ENCODE measurements around the gene NAV1. TPM values are rescaled to one million over a fixed set of nuclear protein-coding genes. Genes with fewer than 3 reads are reported as not detected.

Gene NAV1
- total and polyA plus RNA-seq, 2 donors (not counting 3 experiments of a cell fraction or from before 2014, with no cell fraction given), result 19.9 to 138 TPM

DNA sequence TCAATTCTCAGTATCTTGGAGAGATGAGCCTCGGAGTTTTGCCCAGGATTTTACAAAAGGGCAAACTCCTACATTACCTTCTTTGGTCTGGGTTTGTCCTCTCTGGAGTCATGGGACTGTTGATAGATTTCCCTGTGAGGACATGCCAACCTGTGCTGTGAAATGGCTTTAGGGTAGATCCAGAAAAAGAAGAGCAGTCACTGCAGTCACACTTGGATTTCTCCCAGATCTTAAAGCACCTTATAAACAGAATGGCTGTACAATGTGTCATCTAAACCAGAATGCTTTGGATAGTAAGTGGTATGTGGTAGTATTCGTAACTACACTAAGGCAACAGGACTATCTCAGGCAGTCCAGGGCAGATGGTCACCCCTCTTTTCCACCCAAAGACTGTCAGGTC lies 30.1 kb upstream of the NAV1 start:
- ChIA-PET POLR2A (interaction anchor here (1.3 kb wide), 1 partner anchor 28 kb away, joined by 3 read pairs; no protein-coding TSS in a partner anchor), CTCF (interaction anchor here (1.3 to 26.3 kb wide), 3 partner anchors 18 to 284 kb away, joined by 3 to 1317 read pairs (median 140); no protein-coding TSS in a partner anchor)
- Histone ChIP-seq H3K4me3 (replicated peaks in 1 of 3; ENCODE audit: insufficient read depth in 1 of 3, low read depth in 1 of 3, low read length in 3 of 3) (no peak overlapping the region), H3K27me3 (ENCODE audit: control insufficient read depth in 2 of 2, insufficient read depth in 2 of 2, low read length in 2 of 2) (no peaks in the 10 kb centered on the region), H2AFZ (ENCODE audit: low read depth, low read length) (no peak overlapping the region), H3K9me1 (replicated peaks; ENCODE audit: control insufficient read depth, extremely low read depth, insufficient read depth, low read length) (no peaks in the 10 kb centered on the region), H3K36me3 (ENCODE audit: control insufficient read depth in 2 of 2, extremely low read depth in 1 of 2, insufficient read depth in 2 of 2, low read length in 2 of 2) (no peaks in the 10 kb centered on the region), H3K4me2 (ENCODE audit: insufficient read depth, low read length) (no peak overlapping the region), H3K9ac (replicated peaks; ENCODE audit: extremely low read depth, insufficient read depth, low read length) (no peak overlapping the region), H3K4me1 (ENCODE audit: control insufficient read depth, extremely low read depth, insufficient read depth, low read length) (peaks cover 42% of the 10 kb centered on the region), H4K20me1 (replicated peaks; ENCODE audit: control insufficient read depth, extremely low read depth, insufficient read depth, low read length) (no peaks in the 10 kb centered on the region), H3K79me2 (ENCODE audit: control insufficient read depth, insufficient read depth, low read length) (peaks cover 31% of the 10 kb centered on the region), H3K27ac (ENCODE audit: insufficient read depth, low read depth, low read length) (no peak overlapping the region), H3K9me3 (replicated peaks; ENCODE audit: control insufficient read depth, insufficient read depth, low read length) (no peaks in the 10 kb centered on the region)
- no peak for FAIRE-seq
- BruUV-seq (replicated peaks), result no TSS peak
- dilution Hi-C loops (cut with MboI; ENCODE audit: extremely low pct_ligation_motif_present, low sequenced_read_pairs) (no loop called here), intact Hi-C loops (cut with micrococcal nuclease) (no loop called here)
- no peak for DNase-seq (ENCODE audit: low read depth, low spot score)
- TF ChIP-seq EZH2 (IDR thresholded peaks at IDR 0.05; ENCODE audit: borderline replicate concordance, low read depth, low read length, severe bottlenecking), result no peak
- no peak for TF ChIP-seq POLR2AphosphoS5 (IDR thresholded peaks at IDR 0.05; ENCODE audit: insufficient read depth, low read depth, low read length)
- TF ChIP-seq JUN (IDR thresholded peaks at IDR 0.05; ENCODE audit: borderline replicate concordance, insufficient read depth, insufficient read length, low read depth), result no peak
- TF ChIP-seq GATA2 (IDR thresholded peaks at IDR 0.05; ENCODE audit: insufficient read depth, insufficient read length, low read depth, low read length), result no peak
- no peak for TF ChIP-seq MYC (IDR thresholded peaks at IDR 0.05; ENCODE audit: low read depth, low read length)
- no peak for TF ChIP-seq POLR2A (IDR thresholded peaks at IDR 0.05; ENCODE audit: low read depth, low read length)
- TF ChIP-seq, protein P1, sequence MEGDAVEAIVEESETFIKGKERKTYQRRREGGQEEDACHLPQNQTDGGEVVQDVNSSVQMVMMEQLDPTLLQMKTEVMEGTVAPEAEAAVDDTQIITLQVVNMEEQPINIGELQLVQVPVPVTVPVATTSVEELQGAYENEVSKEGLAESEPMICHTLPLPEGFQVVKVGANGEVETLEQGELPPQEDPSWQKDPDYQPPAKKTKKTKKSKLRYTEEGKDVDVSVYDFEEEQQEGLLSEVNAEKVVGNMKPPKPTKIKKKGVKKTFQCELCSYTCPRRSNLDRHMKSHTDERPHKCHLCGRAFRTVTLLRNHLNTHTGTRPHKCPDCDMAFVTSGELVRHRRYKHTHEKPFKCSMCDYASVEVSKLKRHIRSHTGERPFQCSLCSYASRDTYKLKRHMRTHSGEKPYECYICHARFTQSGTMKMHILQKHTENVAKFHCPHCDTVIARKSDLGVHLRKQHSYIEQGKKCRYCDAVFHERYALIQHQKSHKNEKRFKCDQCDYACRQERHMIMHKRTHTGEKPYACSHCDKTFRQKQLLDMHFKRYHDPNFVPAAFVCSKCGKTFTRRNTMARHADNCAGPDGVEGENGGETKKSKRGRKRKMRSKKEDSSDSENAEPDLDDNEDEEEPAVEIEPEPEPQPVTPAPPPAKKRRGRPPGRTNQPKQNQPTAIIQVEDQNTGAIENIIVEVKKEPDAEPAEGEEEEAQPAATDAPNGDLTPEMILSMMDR (IDR thresholded peaks at IDR 0.05; ENCODE audit: extremely low read depth in 1 of 2, insufficient read depth in 1 of 2, low read depth in 1 of 2, low read length in 2 of 2), result no peak
